BLaER1 treated with 17β-estradiol and CSF1 and Interleukin-3, amounts not matched to agents 10 nM and 100 nM (cell line): ENCODE measurements around the gene FOXD4L6.
"Not testable (repeated sequence)": the region's sequence is repeated elsewhere in the genome, so short reads cannot be mapped to it uniquely, and the experiment has no call there.

ENCODE experiments used
- H3K27ac ChIP-seq, 11 experiments: shearing (Covaris generic); formaldehyde crosslinking; 2 replicates each; pipeline ENCODE4 v1.8.1; 2022
- H3K27me3 ChIP-seq, 11 experiments: shearing (Covaris generic); formaldehyde crosslinking; 2 replicates each; pipeline ENCODE4 v1.8.1; 2022
- H3K36me3 ChIP-seq, 11 experiments: shearing (Covaris generic); formaldehyde crosslinking; 2 replicates each; pipeline ENCODE4 v1.8.1; 2022
- H3K4me1 ChIP-seq, 10 experiments: shearing (Covaris generic); formaldehyde crosslinking; 2 replicates each; pipeline ENCODE4 v1.8.1; 2022
- H3K4me2 ChIP-seq, 11 experiments: shearing (Covaris generic); formaldehyde crosslinking; 2 replicates each; pipeline ENCODE4 v1.8.1; 2022
- H3K4me3 ChIP-seq, 10 experiments: shearing (Covaris generic); formaldehyde crosslinking; 2 replicates each; pipeline ENCODE4 v1.8.1; 2022
- H3K9ac ChIP-seq, 11 experiments: shearing (Covaris generic); formaldehyde crosslinking; 2 replicates each; pipeline ENCODE4 v1.8.1; 2022
- H3K9me3 ChIP-seq, 11 experiments: shearing (Covaris generic); formaldehyde crosslinking; replicated peaks in 1 of 11; 2 replicates each; pipeline ENCODE4 v1.8.1; 2022
- H4K20me1 ChIP-seq, 11 experiments: shearing (Covaris generic); formaldehyde crosslinking; 2 replicates each; pipeline ENCODE4 v1.8.1; 2022

FOXD4L6 gene

GRCh38 chr9:41111414-41111813, 17.1 kb downstream of the FOXD4L6 start:
- not testable (repeated sequence) for H3K36me3 ChIP-seq, H3K4me1 ChIP-seq, H3K4me2 ChIP-seq, H3K4me3 ChIP-seq, H3K9ac ChIP-seq, H4K20me1 ChIP-seq, H3K27me3 ChIP-seq, H3K27ac ChIP-seq
- H3K9me3 ChIP-seq, result peaks cover 0 to 11% (median 6%) of the 10 kb centered on the region in 11 experiments; a peak in 12 of 22 replicates

- not testable (repeated sequence) for H4K20me1 ChIP-seq, H3K4me3 ChIP-seq, H3K4me2 ChIP-seq, H3K27ac ChIP-seq, H3K4me1 ChIP-seq, H3K27me3 ChIP-seq, H3K36me3 ChIP-seq, H3K9ac ChIP-seq
- H3K9me3 ChIP-seq, result peaks cover 0 to 11% (median 6%) of the 10 kb centered on the region in 11 experiments; a peak in 12 of 22 replicates
These were observed 17.6 kb downstream of the FOXD4L6 start for GRCh38 chr9:41110913-41111312.

- not testable (repeated sequence) for H3K4me1 ChIP-seq, H3K27ac ChIP-seq, H4K20me1 ChIP-seq, H3K4me3 ChIP-seq, H3K9ac ChIP-seq, H3K27me3 ChIP-seq, H3K36me3 ChIP-seq, H3K4me2 ChIP-seq
- peaks cover 0 to 11% (median 6%) of the 10 kb centered on the region in 11 experiments; a peak in 12 of 22 replicates for H3K9me3 ChIP-seq
These were observed 19.2 kb downstream of the FOXD4L6 start for GRCh38 chr9:41109253-41109652.

GRCh38 chr9:41108816-41109215, 19.7 kb downstream of the FOXD4L6 start:
- H3K36me3 ChIP-seq, H3K9ac ChIP-seq, H3K4me3 ChIP-seq, H3K27me3 ChIP-seq, H3K4me2 ChIP-seq, H3K27ac ChIP-seq, H4K20me1 ChIP-seq, H3K4me1 ChIP-seq: not testable (repeated sequence)
- H3K9me3 ChIP-seq, result peaks cover 0 to 11% (median 6%) of the 10 kb centered on the region in 11 experiments; a peak in 12 of 22 replicates

GRCh38 chr9:41106472-41107116, 21.9 kb downstream of the FOXD4L6 start:
- not testable (repeated sequence) for H4K20me1 ChIP-seq, H3K36me3 ChIP-seq, H3K4me1 ChIP-seq, H3K27me3 ChIP-seq, H3K4me3 ChIP-seq, H3K4me2 ChIP-seq, H3K9ac ChIP-seq, H3K27ac ChIP-seq
- peaks cover 0 to 11% (median 6%) of the 10 kb centered on the region in 11 experiments; a peak in 12 of 22 replicates for H3K9me3 ChIP-seq

GRCh38 chr9:41105557-41106253, 22.8 kb downstream of the FOXD4L6 start:
- H3K4me2 ChIP-seq, H3K27me3 ChIP-seq, H3K9ac ChIP-seq, H3K27ac ChIP-seq, H3K36me3 ChIP-seq, H4K20me1 ChIP-seq, H3K4me1 ChIP-seq, H3K4me3 ChIP-seq: not testable (repeated sequence)
- peaks cover 0 to 11% (median 6%) of the 10 kb centered on the region in 11 experiments; a peak in 12 of 22 replicates for H3K9me3 ChIP-seq

- not testable (repeated sequence) for H4K20me1 ChIP-seq, H3K27me3 ChIP-seq, H3K4me1 ChIP-seq, H3K4me2 ChIP-seq, H3K27ac ChIP-seq, H3K9ac ChIP-seq, H3K36me3 ChIP-seq, H3K4me3 ChIP-seq
- peaks cover 0 to 11% (median 6%) of the 10 kb centered on the region in 11 experiments; a peak in 12 of 22 replicates for H3K9me3 ChIP-seq
These were observed 23.9 kb downstream of the FOXD4L6 start for GRCh38 chr9:41104542-41104941.

GRCh38 chr9:41100508-41100907, 28.0 kb downstream of the FOXD4L6 start:
- H3K4me3 ChIP-seq, H3K4me1 ChIP-seq, H3K27me3 ChIP-seq, H4K20me1 ChIP-seq, H3K9me3 ChIP-seq, H3K36me3 ChIP-seq, H3K4me2 ChIP-seq, H3K27ac ChIP-seq, H3K9ac ChIP-seq: not testable (repeated sequence)

- H3K36me3 ChIP-seq, H3K27ac ChIP-seq, H3K9ac ChIP-seq, H3K9me3 ChIP-seq, H3K4me3 ChIP-seq, H3K27me3 ChIP-seq, H3K4me1 ChIP-seq, H3K4me2 ChIP-seq, H4K20me1 ChIP-seq: not testable (repeated sequence)
These were observed 29.7 kb downstream of the FOXD4L6 start for GRCh38 chr9:41098759-41099158.

- H3K9me3 ChIP-seq, H3K4me1 ChIP-seq, H3K4me3 ChIP-seq, H3K9ac ChIP-seq, H3K27me3 ChIP-seq, H3K4me2 ChIP-seq, H3K36me3 ChIP-seq, H4K20me1 ChIP-seq, H3K27ac ChIP-seq: not testable (repeated sequence)
These were observed 33.4 kb downstream of the FOXD4L6 start for GRCh38 chr9:41095060-41095459.

- not testable (repeated sequence) for H3K9me3 ChIP-seq, H3K27ac ChIP-seq, H3K36me3 ChIP-seq, H4K20me1 ChIP-seq, H3K4me1 ChIP-seq, H3K4me3 ChIP-seq, H3K4me2 ChIP-seq, H3K9ac ChIP-seq, H3K27me3 ChIP-seq
These were observed 34.3 kb downstream of the FOXD4L6 start for GRCh38 chr9:41094010-41094773.

- not testable (repeated sequence) for H3K36me3 ChIP-seq, H3K9me3 ChIP-seq, H3K27ac ChIP-seq, H3K4me2 ChIP-seq, H4K20me1 ChIP-seq, H3K9ac ChIP-seq, H3K4me3 ChIP-seq, H3K4me1 ChIP-seq, H3K27me3 ChIP-seq
These were observed 37.6 kb downstream of the FOXD4L6 start for GRCh38 chr9:41090922-41091321.

GRCh38 chr9:41090386-41090785, 38.1 kb downstream of the FOXD4L6 start:
- H3K4me1 ChIP-seq, H3K36me3 ChIP-seq, H3K9me3 ChIP-seq, H3K27ac ChIP-seq, H3K9ac ChIP-seq, H3K4me3 ChIP-seq, H3K4me2 ChIP-seq, H4K20me1 ChIP-seq, H3K27me3 ChIP-seq: not testable (repeated sequence)
